ENCODE data around the gene EMILIN3.

EMILIN3 gene

DNA sequence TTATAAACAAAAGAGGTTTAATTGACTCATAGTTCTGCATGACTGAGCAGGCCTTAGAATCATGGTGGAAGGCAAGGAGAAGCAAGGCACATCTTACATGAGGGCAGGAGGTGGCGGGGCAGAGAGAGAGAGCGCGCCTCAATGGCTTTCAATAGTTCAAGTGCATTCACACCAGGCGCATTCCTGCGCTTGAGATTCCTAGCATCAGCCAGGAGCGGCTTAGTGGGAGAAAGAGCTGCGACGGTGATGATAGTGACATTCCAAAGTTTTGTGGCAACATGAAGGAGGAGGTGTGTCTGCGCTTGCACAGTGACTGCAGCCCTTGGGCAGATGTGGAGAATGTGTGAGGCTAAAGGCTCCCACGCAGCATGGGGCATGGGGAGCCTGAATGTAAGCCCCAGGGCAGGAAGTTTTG, 25.0 kb upstream of the EMILIN3 start:
- DNase-seq (ENCODE audit: low read depth) = no peak

DNA sequence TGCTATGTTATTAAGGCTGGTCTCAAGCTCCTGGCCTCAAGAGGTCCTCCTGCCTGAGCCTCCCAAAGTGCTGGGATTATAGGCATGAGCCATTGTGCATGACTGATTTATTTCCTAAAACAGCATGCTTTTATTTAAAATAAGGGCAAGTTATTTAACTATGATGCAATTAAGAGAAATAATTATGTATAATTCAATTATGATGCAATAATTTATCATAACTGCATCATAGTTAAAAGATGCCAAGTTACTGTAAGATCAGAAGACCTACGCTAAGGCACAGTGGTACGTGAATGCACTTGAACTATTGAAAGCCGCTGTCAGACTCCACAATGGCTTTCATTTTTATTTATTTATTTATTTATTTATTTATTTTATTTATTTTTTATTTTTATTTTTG, 24.3 kb upstream of the EMILIN3 start:
- DNase-seq (ENCODE audit: low read depth) = no peak

GRCh38 chr20:41387444-41387851, 20.8 kb upstream of the EMILIN3 start:
- no peak for DNase-seq (ENCODE audit: low read depth)

GRCh38 chr20:41386502-41387427, 20.1 kb upstream of the EMILIN3 start:
- DNase-seq (ENCODE audit: low read depth) = no peak

- no peak for DNase-seq (ENCODE audit: low read depth)
Observed at GRCh38 chr20:41382791-41383305, 16.2 kb upstream of the EMILIN3 start.

DNA sequence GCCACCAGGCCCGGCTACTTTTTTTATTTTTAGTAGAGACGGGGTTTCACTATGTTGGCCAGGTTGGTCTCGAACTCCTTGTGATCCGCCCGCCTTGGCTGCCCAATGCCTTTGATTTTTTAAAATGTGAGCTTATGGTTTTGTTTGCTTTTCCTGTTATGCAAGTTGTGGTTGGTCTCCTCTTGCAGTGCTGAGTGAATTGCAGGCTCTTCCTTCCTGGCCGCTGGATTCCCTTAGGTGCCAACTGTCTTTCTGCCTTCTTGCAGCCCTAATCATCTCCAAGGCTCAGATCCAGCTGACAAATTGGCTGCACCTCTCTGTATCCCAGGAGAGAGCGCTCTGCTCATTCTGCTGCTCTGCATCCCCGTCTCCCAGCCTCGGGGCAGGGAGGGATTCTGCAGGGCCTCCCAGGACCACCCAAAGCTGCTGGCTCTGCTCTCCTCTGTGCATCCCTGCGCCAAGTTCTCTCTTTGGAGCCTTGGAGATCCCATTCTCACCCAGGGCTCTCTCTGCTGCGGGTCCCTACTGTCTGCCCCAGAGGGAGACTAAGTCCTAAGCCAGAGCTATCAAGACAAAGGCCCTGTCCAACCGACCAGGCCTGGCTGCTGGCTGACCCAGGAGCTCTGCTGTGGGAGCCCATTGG, 14.1 kb upstream of the EMILIN3 start:
- DNase-seq (ENCODE audit: low read depth) = no peak

DNA sequence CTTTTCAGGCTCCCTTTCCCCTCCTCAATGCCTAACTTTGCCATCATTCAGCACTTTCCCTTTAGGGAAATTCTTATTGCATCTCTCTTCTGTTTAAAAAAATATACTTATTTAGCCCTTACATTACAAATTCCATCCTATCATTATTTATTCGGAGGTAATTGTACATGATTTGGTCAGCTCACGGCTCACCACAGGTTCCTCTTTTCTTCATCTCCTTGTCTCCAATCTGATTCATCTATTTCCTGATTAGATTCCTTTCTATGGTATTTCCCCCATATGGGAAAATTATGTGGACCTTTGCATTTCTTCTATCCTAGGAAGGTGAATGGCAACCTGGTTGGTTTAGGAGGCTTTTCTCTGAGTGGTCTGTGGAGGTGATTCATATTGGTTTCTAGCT, 12.9 kb upstream of the EMILIN3 start:
- DNase-seq (ENCODE audit: low read depth) = no peak

DNA sequence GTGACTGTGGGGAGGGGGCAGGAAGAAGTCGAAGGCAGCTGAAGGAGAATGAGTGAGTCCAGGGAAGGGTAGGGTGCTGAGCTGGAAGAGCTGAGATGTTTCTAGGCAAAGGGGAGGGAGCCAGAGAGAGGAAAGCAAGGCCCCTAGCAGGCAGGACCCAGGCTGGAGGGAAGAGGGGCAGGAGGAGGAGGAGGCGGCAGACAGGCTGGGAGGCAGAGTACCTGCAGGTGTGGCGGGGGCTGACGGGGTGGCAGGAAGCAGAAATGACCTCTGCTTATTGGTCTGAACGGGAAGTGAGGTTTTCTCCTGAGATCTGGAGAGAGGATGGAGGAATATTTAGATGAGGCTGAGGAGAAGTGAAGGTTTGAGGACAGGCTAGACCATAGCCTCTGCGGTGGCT, 10.7 kb upstream of the EMILIN3 start:
- DNase-seq (ENCODE audit: low read depth) = no peak

GRCh38 chr20:41376349-41376748, 9.7 kb upstream of the EMILIN3 start:
- no peak for DNase-seq (ENCODE audit: low read depth)

GRCh38 chr20:41375846-41376245, 9.2 kb upstream of the EMILIN3 start:
- DNase-seq (ENCODE audit: low read depth) = no peak

GRCh38 chr20:41373931-41374920, 7.6 kb upstream of the EMILIN3 start:
- DNase-seq (ENCODE audit: low read depth) = no peak

DNA sequence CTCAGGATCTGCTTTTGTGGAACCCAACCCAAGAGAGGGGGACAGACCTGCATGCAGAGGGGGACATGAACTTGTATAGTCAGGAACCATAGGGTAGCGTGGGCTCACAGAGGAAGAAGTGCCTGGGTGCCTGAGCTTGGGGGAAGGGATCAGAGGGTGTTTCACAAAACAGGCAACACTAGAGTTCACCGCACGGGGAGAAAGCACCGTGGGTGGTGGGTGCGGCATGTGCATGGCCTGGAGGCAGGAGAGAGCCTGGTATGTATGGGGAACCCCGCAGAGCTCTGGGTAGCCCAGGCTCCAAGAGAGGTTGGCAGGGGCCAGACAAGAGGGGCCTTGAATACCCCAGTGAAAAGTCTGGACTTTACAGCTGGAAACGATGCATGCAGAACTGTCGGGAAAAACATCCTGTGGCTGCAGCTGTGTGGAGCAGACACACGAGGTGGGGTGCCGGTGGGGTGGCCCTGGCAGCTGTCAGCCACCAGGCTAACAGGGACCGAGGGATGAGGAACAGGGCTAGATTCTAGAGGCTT, 6.7 kb upstream of the EMILIN3 start:
- no peak for DNase-seq (ENCODE audit: low read depth)

GRCh38 chr20:41371371-41371770, 4.8 kb upstream of the EMILIN3 start:
- DNase-seq (ENCODE audit: low read depth) = no peak

DNA sequence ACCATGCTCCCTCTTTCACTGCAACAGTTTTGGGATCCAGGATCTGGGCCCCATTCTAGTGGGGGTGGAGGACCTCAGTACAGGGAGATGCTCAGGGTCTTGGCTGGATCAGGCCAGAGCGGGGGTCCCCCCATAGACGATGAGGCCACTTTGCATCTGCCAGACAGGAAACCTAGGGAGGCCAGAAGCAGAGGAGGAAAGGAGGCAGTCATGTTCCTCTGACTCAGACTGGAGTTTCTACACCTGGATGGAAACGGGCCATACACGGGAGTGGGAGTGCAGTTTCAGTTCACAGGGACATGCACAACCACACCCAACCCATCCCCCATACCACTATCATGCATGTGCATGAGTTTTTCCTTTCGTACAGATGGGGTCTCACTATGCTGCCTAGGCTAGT, 3.6 kb upstream of the EMILIN3 start:
- DNase-seq (ENCODE audit: low read depth) = no peak

GRCh38 chr20:41369673-41370072, 3.1 kb upstream of the EMILIN3 start:
- DNase-seq (ENCODE audit: low read depth) = no peak

DNA sequence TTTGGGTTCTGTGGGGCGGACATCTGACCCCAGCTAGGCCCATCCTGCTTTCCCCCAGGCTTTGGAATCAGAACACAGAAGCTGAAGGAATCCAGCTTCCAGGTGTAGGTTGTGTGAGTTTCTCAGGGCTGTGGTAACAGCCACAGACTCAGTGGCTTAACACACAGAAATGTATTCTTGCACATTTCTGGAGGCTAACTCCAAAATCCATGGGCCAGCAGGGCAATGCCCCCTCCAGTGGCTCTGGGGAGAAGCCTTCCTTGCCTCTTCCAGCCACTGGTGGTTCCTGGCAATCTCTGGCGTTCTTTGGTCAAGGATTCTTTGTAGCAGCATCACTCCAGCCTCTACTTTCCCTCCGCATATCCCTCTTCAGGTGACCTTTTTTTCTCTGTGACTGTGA, 1.3 kb upstream of the EMILIN3 start:
- no peak for DNase-seq (ENCODE audit: low read depth)

GRCh38 chr20:41367393-41367695, 726 bp upstream of the EMILIN3 start:
- DNase-seq (ENCODE audit: low read depth) = no peak

GRCh38 chr20:41365777-41366545, 657 bp downstream of the EMILIN3 start:
- DNase-seq (ENCODE audit: low read depth) = no peak

- DNase-seq (ENCODE audit: low read depth) = no peak
Observed at GRCh38 chr20:41364967-41365765, 1.5 kb downstream of the EMILIN3 start.

DNA sequence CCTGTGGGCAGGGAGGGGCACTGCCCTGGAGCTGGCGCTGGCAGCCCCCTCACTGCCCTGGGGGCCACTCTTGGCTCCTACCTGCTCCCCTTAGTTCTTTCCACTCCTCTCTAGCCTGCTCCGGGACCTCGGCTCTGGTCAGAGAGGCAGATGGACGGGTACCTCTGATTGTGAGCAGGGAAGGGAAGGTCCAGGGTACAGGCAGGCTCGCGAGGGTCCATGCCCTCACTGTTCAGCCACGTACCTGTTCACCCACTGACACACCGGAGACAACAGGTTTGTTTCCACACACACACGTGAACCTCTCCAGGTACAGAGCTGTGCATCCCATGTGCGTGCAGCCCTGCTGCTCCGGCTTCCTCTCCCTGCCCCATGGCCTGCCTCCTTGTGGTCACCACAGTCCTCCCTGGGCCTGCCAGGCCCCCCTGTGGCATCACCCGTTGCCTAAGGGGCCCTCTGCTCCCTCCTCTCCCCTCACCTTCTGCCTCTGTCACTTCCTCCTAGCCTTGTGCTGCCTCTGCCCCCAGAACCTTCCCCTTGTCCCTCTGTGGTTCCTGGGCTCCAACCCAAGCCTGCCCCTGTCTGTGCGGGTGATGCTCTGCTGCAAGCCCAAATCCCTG, 2.3 kb downstream of the EMILIN3 start:
- no peak for DNase-seq (ENCODE audit: low read depth)

All from stimulated activated CD8-positive, alpha-beta memory T cell treated with anti-CD3 and anti-CD28 coated beads, Interleukin-15, amount 100 ng/mL, for 24 hours (primary cell).